Prostate gland (tissue), 2 donors: ENCODE measurements around the gene TMEM141. TPM values are rescaled to one million over a fixed set of nuclear protein-coding genes. Genes with fewer than 3 reads are reported as not detected.
A peak's percentile ranks its signal among the peaks of the same experiment; 100 is the strongest.
"Not testable (repeated sequence)": the region's sequence is repeated elsewhere in the genome, so short reads cannot be mapped to it uniquely, and the experiment has no call there.

Experiments used
- DNase-seq: peaks from one replicate; pipeline ENCODE4 v3.0.0-alpha.2; 2019; ENCODE audit warnings: low spot score
- H3K27ac ChIP-seq, 2 donors: fragments of 200-600 bp; sonication (generic); 2 replicates each; pipeline ENCODE4 v1.5.1; 2017 to 2019
- H3K27me3 ChIP-seq: fragments of 200-600 bp; sonication (generic); replicated peaks from 2 replicates; pipeline ENCODE4 v1.5.1; 2019; ENCODE audit not compliant: insufficient read depth
- H3K36me3 ChIP-seq, 2 donors: fragments of 200-600 bp; sonication (generic); 1 replicate in 1 of 2; 2 replicates in 1 of 2; pipeline versions ENCODE4 v1.5.1 to v1.8.1; 2017 to 2019
- H3K4me1 ChIP-seq: fragments of 200-600 bp; sonication (generic); replicated peaks from 2 replicates; pipeline ENCODE4 v1.5.1; 2019
- H3K4me3 ChIP-seq, 2 donors: fragments of 200-600 bp; sonication (generic); 2 replicates each; pipeline ENCODE4 v1.5.1; 2017 to 2019
- H3K9me3 ChIP-seq: fragments of 200-600 bp; sonication (generic); 2 replicates; pipeline ENCODE4 v1.5.1; 2017
- POLR2A ChIP-seq: fragments of 450-650 bp; IDR thresholded peaks from one replicate; pipeline ENCODE4 v1.6.1; 2016; ENCODE audit warnings: antibody characterized with exemption, mild to moderate bottlenecking
- POLR2AphosphoS5 ChIP-seq: sonication (generic); formaldehyde crosslinking; IDR thresholded peaks from one replicate; pipeline ENCODE4 v1.6.1; 2017; ENCODE audit warnings: antibody characterized with exemption
- WGBS: methylation state at CpG from one replicate; pipeline ENCODE4 v1.1.5; 2018; 5-methylcytosine and 5-hydroxymethylcytosine counted together
- intact Hi-C: fragments of 100-400 bp; cut with DNase I; formaldehyde crosslinking; loops from one replicate; pipeline ENCODE4 v1.14.2; 2022
- total RNA-seq, 2 donors: library from RNA; depleted of rRNA; stranded (reverse); fragments of >200 nt; gene quantifications; one replicate each; pipeline ENCODE4 v1.1.0, GENCODE V29; 2016
- TF ChIP-seq, protein P1 (sequence below), 4 experiments: fragments of 200-600 bp in 2 of 4; fragments of 450-650 bp in 2 of 4; sonication (generic) in 2 of 4; IDR thresholded peaks; 1 replicate in 3 of 4; 2 replicates in 1 of 4; pipeline ENCODE4 v1.5.1; 2016 to 2019; ENCODE audit warnings: antibody characterized with exemption in 4 of 4, mild to moderate bottlenecking in 2 of 4, moderate library complexity in 2 of 4

TMEM141 gene
- total RNA-seq, 2 donors from 2014 or later, result 181 to 335 TPM

- DNase-seq, result no peak
- Histone ChIP-seq H3K4me3 (no peak overlapping the region), H3K9me3 (no peaks in the 10 kb centered on the region), H3K36me3 (no peaks in the 10 kb centered on the region), H3K4me1 (peaks cover 4% of the 10 kb centered on the region), H3K27me3 (no peaks in the 10 kb centered on the region), H3K27ac (no peak overlapping the region)
- intact Hi-C loops, result loop anchor here (5.0 to 10.0 kb wide), 2 partner anchors 251 to 278 kb away; no protein-coding TSS in a partner anchor
- no peak for TF ChIP-seq POLR2AphosphoS5
- TF ChIP-seq, protein P1, sequence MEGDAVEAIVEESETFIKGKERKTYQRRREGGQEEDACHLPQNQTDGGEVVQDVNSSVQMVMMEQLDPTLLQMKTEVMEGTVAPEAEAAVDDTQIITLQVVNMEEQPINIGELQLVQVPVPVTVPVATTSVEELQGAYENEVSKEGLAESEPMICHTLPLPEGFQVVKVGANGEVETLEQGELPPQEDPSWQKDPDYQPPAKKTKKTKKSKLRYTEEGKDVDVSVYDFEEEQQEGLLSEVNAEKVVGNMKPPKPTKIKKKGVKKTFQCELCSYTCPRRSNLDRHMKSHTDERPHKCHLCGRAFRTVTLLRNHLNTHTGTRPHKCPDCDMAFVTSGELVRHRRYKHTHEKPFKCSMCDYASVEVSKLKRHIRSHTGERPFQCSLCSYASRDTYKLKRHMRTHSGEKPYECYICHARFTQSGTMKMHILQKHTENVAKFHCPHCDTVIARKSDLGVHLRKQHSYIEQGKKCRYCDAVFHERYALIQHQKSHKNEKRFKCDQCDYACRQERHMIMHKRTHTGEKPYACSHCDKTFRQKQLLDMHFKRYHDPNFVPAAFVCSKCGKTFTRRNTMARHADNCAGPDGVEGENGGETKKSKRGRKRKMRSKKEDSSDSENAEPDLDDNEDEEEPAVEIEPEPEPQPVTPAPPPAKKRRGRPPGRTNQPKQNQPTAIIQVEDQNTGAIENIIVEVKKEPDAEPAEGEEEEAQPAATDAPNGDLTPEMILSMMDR (IDR thresholded peaks at IDR 0.05), result no peak
- TF ChIP-seq POLR2A, result no peak
- 54% methylated on average over 10 of the region's 10 CpGs for WGBS
Observed at GRCh38 chr9:136786451-136786850, 4.7 kb upstream of the TMEM141 start.

DNA sequence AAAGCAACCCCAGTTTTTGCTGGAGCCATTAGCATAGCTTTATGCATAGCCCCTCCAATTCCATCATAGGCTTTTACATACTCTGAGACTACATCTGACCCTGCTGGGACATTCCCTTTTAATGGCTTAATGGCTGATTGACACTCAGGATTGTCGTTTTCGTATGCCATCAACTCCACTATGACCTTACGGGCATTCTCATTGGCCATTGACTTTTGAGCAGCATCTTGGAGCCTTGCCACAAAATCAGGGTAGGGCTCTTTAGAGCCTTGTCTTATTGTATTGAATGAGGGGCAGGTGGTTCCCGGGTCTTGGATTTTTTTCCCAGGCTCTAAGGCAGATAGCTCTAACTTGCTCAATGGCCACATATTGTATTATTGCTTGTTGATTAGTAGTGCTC lies 4.2 kb upstream of the TMEM141 start:
- H3K9me3 ChIP-seq, H3K27ac ChIP-seq, H3K4me1 ChIP-seq, H3K27me3 ChIP-seq, H3K36me3 ChIP-seq, DNase-seq, H3K4me3 ChIP-seq: not testable (repeated sequence)
- intact Hi-C loops, result loop anchor here (5.0 to 10.0 kb wide), 2 partner anchors 250 to 278 kb away; no protein-coding TSS in a partner anchor
- 41% methylated on average over 4 of the region's 4 CpGs for WGBS

- Histone ChIP-seq H3K36me3 (no peaks in the 10 kb centered on the region), H3K27ac (peak overlapping the region; percentile 83 to 99), H3K9me3 (no peaks in the 10 kb centered on the region), H3K4me1 (peaks cover 4% of the 10 kb centered on the region), H3K27me3 (no peaks in the 10 kb centered on the region), H3K4me3 (no peak overlapping the region)
- intact Hi-C loops, result loop anchor here (5.0 to 10.0 kb wide), 2 partner anchors 249 to 277 kb away; no protein-coding TSS in a partner anchor
- 11% methylated on average over 21 of the region's 21 CpGs for WGBS
- TF ChIP-seq, protein P1 (IDR thresholded peaks at IDR 0.05), result peak; percentile 85 to 99 (median 94)
- TF ChIP-seq POLR2AphosphoS5 (peak; percentile 64), POLR2A (no peak)
- peak; percentile 69 for DNase-seq
Observed at GRCh38 chr9:136787690-136788400, 3.3 kb upstream of the TMEM141 start.

DNA sequence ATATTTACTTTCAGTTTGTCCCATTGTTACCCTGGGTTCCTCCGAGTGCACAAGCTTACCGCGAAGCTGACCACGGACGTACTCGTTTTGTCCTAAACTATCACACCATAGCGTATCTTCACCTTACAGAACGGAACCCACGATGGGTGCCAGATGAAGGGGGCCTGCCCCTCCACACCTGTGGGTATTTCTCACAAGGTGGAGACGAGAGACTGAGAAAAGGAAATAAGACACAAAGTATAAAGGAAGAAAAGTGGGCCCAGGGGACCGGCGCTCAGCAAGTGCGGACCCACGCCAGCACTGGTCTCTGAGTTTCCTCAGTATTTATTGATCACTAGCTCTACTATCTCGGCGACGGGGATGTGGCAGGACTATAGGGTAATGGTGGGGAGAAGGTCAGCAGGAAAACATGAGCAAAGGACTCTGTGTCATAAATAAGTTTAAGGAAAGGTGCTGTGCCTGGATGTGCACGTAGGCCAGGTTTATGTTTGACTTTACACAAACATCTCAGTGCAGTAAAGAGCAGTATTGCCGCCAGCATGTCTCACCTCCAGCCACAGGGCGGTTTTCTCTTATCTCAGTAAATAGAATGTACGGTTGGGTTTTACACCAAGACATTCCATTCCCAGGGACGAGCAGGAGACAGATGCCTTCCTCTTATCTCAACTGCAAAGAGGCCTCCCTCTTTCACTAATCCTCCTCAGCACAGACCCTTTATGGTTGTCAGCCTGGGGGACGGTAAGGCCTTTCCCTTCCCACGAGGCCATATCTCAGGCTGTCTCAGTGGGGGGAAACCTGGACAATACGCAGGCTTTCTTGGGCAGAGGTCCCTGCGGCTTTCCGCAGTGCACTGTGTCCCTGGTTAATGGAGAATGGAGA lies 2.3 kb upstream of the TMEM141 start:
- H3K4me1 ChIP-seq, result not testable (repeated sequence)
- WGBS, result 47% methylated on average over 27 of the region's 27 CpGs

DNA sequence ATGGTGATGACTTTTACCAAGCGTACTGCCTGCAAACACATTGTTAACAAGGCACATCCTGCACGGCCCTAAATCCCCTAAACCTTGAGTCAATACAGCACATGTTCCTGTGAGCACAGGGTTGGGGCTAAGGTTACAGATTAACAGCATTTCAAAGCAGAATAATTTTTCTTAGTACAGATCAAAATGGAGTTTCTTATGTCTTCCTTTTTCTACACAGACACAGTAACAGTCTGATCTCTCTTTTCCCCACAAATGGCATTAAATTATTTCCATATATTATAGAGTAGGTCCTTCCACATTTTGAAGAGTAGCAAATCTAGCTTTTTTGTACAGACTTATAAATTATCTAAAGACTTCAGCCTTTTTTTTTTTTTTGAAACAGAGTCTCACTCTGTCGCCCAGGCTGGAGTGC lies 1.6 kb upstream of the TMEM141 start:
- no peaks in the 10 kb centered on the region for H3K9me3 ChIP-seq
- intact Hi-C loops, result loop anchor here (5.0 to 10.0 kb wide), 2 partner anchors 248 to 275 kb away; no protein-coding TSS in a partner anchor
- no peaks in the 10 kb centered on the region for H3K27me3 ChIP-seq
- WGBS, result 41% methylated on average over 3 of the region's 3 CpGs
- H3K4me3 ChIP-seq, result no peak overlapping the region
- no peak for DNase-seq
- peak overlapping the region; percentile 83 to 99 for H3K27ac ChIP-seq
- peaks cover 4% of the 10 kb centered on the region for H3K4me1 ChIP-seq
- H3K36me3 ChIP-seq, result no peaks in the 10 kb centered on the region
- TF ChIP-seq POLR2A, result no peak
- no peak for TF ChIP-seq POLR2AphosphoS5
- TF ChIP-seq, protein P1 (IDR thresholded peaks at IDR 0.05), result no peak

More for the DNA sequence above, 2.3 kb upstream of the TMEM141 start:
- not testable (repeated sequence) for H3K4me3 ChIP-seq, H3K9me3 ChIP-seq, H3K27me3 ChIP-seq, H3K36me3 ChIP-seq
- intact Hi-C loops, result loop anchor here (5.0 to 10.0 kb wide), 2 partner anchors 248 to 276 kb away; no protein-coding TSS in a partner anchor
- peak overlapping the region; percentile 83 to 99 for H3K27ac ChIP-seq
- peak; percentile 57 for DNase-seq
